GM10248 (cell line): ENCODE results near the gene NOC3L.

Experiments
- CTCF ChIA-PET: fragments of 300-600 bp; sonication (Branson Sonifier 250); formaldehyde crosslinking; extraction: SDS; loops from one replicate; lab custom pipeline; 2021; ENCODE audit warnings: antibody characterized with exemption; lab: Yijun Ruan, JAX
- POLR2A ChIA-PET: fragments of 350-650 bp; sonication (Branson Sonifier 250); formaldehyde crosslinking; extraction: SDS; loops from one replicate; lab custom pipeline; 2020; ENCODE audit warnings: antibody characterized with exemption; lab: Yijun Ruan, JAX
- DNase-seq: peaks from one replicate; pipeline ENCODE4 v3.0.0; 2012; ENCODE audit errors: extremely low spot score
- CTCF ChIP-seq: IDR thresholded peaks from 2 replicates; pipeline ENCODE4 v1.5.1; 2012; ENCODE audit warnings: mild to moderate bottlenecking, low read depth; ENCODE audit errors: extremely low read depth, missing control alignments, control extremely low read depth

The NOC3L gene

GRCh38 chr10:94363251-94363565, 469 bp upstream of the NOC3L start:
- POLR2A ChIA-PET = no interaction called here
- DNase-seq = no peak
- CTCF ChIA-PET = interaction anchor here (0.7 to 2.5 kb wide), 7 partner anchors 8 to 71 kb away, joined by 3 to 11 read pairs (median 4); no protein-coding TSS in a partner anchor
- no peak for TF ChIP-seq CTCF

- POLR2A ChIA-PET = no interaction called here
- no peak for TF ChIP-seq CTCF
Measured at GRCh38 chr10:94361171-94361794, 1.5 kb downstream of the NOC3L start.

GRCh38 chr10:94358480-94358879, 4.3 kb downstream of the NOC3L start:
- CTCF ChIA-PET = interaction anchor here (1.3 to 1.8 kb wide), 2 partner anchors 17 to 38 kb away, joined by 3 to 6 read pairs; no protein-coding TSS in a partner anchor
- no peak for DNase-seq
- no peak for TF ChIP-seq CTCF
- POLR2A ChIA-PET = no interaction called here

More at GRCh38 chr10:94361171-94361794, 1.5 kb downstream of the NOC3L start:
- CTCF ChIA-PET = interaction anchor here (0.7 to 2.5 kb wide), 7 partner anchors 8 to 83 kb away, joined by 3 to 11 read pairs (median 4); no protein-coding TSS in a partner anchor
- no peak for DNase-seq

GRCh38 chr10:94357193-94357592, 5.5 kb downstream of the NOC3L start:
- ChIA-PET CTCF (interaction anchor here (1.2 to 1.8 kb wide), 3 partner anchors 8 to 37 kb away, joined by 4 to 6 read pairs (median 4); no protein-coding TSS in a partner anchor), POLR2A (no interaction called here)
- no peak for TF ChIP-seq CTCF
- no peak for DNase-seq

GRCh38 chr10:94355841-94356240, 6.9 kb downstream of the NOC3L start:
- DNase-seq = no peak
- CTCF ChIA-PET = interaction anchor here (1.2 to 1.7 kb wide), 2 partner anchors 9 to 35 kb away, joined by 4 read pairs; no protein-coding TSS in a partner anchor
- no peak for TF ChIP-seq CTCF
- POLR2A ChIA-PET = no interaction called here

- DNase-seq = no peak
- ChIA-PET POLR2A (no interaction called here), CTCF (interaction anchor here (0.9 to 2.2 kb wide), 4 partner anchors 9 to 91 kb away, joined by 3 to 7 read pairs (median 4); partner anchors contain the start of gene NOC3L)
- TF ChIP-seq CTCF = no peak
Measured at GRCh38 chr10:94353336-94353735, 9.4 kb downstream of the NOC3L start.
